CD4-positive, alpha-beta T cell (primary cell): ENCODE measurements around the gene ASAH2. TPM values are rescaled to one million over a fixed set of nuclear protein-coding genes. Genes with fewer than 3 reads are reported as not detected.

Experiments used
- ATAC-seq: fragments of 200-7000 bp; cut with Tn5 transposase; one replicate; pipeline ENCODE4 v1.10.0; 2022; ENCODE audit warnings: mild to moderate bottlenecking; ENCODE audit not compliant: poor library complexity
- CTCF ChIA-PET: fragments of 350-600 bp; sonication (Branson Sonifier 250); formaldehyde crosslinking; loops from one replicate; lab custom pipeline; 2021; ENCODE audit warnings: antibody characterized with exemption, inconsistent platforms; lab: Charles Lee
- POLR2A ChIA-PET: fragments of 350-600 bp; sonication (Branson Sonifier 250); formaldehyde crosslinking; loops from one replicate; lab custom pipeline; 2021; ENCODE audit warnings: antibody characterized with exemption, inconsistent platforms; lab: Charles Lee
- DNase-seq, 14 experiments: peaks; one replicate each; pipeline ENCODE4 v3.0.0-alpha.2; 2013 to 2020; ENCODE audit warnings: mixed read lengths in 2 of 14
- H3K27ac ChIP-seq, 2 donors: one replicate each; pipeline versions ENCODE4 v1.5.1 to v1.7.0; 2013; ENCODE audit warnings: low read length in 2 of 2, low read depth in 1 of 2, mild to moderate bottlenecking in 1 of 2
- H3K27me3 ChIP-seq, 2 experiments: 1 replicate in 1 of 2; 2 replicates in 1 of 2; pipeline versions ENCODE4 v1.6.1 to v1.7.0; 2013; ENCODE audit warnings: low read length in 2 of 2, control low read depth in 1 of 2, mild to moderate bottlenecking in 1 of 2, moderate library complexity in 1 of 2; ENCODE audit not compliant: insufficient read depth in 2 of 2, control insufficient read depth in 1 of 2
- H3K36me3 ChIP-seq: one replicate; pipeline ENCODE4 v1.6.1; 2013; ENCODE audit warnings: low read length, control low read depth; ENCODE audit not compliant: insufficient read depth
- H3K4me1 ChIP-seq: one replicate; pipeline ENCODE4 v1.6.1; 2013; ENCODE audit warnings: low read length, control low read depth; ENCODE audit not compliant: insufficient read depth
- H3K4me3 ChIP-seq: one replicate; pipeline ENCODE4 v1.5.1; 2013; ENCODE audit warnings: mild to moderate bottlenecking, low read length, moderate library complexity
- H3K9me3 ChIP-seq, 2 experiments: 1 replicate in 1 of 2; 2 replicates in 1 of 2; pipeline versions ENCODE4 v1.6.1 to v1.7.0; 2013; ENCODE audit warnings: low read length in 2 of 2, mild to moderate bottlenecking in 2 of 2, control low read depth in 1 of 2, moderate library complexity in 1 of 2; ENCODE audit not compliant: control insufficient read depth in 1 of 2, insufficient read depth in 1 of 2
- H3K27ac Mint-ChIP-seq: one replicate; pipeline ENCODE4 v1.8.0; 2020; ENCODE audit warnings: mixed read lengths
- H3K27me3 Mint-ChIP-seq: one replicate; pipeline ENCODE4 v1.8.0; 2021; ENCODE audit warnings: mixed read lengths
- H3K36me3 Mint-ChIP-seq: one replicate; pipeline ENCODE4 v1.8.0; 2021; ENCODE audit warnings: low read depth, mixed read lengths
- H3K4me1 Mint-ChIP-seq: one replicate; pipeline ENCODE4 v1.8.0; 2021; ENCODE audit warnings: low read depth, mixed read lengths
- H3K4me3 Mint-ChIP-seq: one replicate; pipeline ENCODE4 v1.8.0; 2020; ENCODE audit warnings: mild to moderate bottlenecking, mixed read lengths
- H3K9me3 Mint-ChIP-seq: one replicate; pipeline ENCODE4 v1.8.0; 2020; ENCODE audit warnings: mixed read lengths
- intact Hi-C, 2 experiments: fragments of 100-400 bp; cut with DNase I in 1 of 2; cut with micrococcal nuclease in 1 of 2; formaldehyde crosslinking; loops; one replicate each; pipeline versions ENCODE4 v1.15.1 to v1.9.0; 2023 to 2025; cut with DNase I, micrococcal nuclease
- polyA plus RNA-seq, 2 donors: library from polyadenylated mRNA; unstranded; fragments of 120-200 nt; gene quantifications; one replicate each; pipeline ENCODE4 v1.2.1, GENCODE V29; 2013
- total RNA-seq, 174 experiments: library from RNA in 2 of 174; stranded (reverse) in 2 of 174; gene quantifications; one replicate each; pipeline ENCODE4 v1.2.3 and lab custom pipeline; 2021 to 2026
- TF ChIP-seq, protein P1 (sequence below): fragments of 200-600 bp; IDR thresholded peaks from one replicate; pipeline ENCODE4 v1.8.0; 2022; ENCODE audit warnings: antibody characterized with exemption, mild to moderate bottlenecking

Gene ASAH2
- total RNA-seq = 1 to 10 TPM; 1.1 to 2.1 TPM
- 1.4 TPM for polyA plus RNA-seq (2013, experiment 1 of 2)
- polyA plus RNA-seq (2013, experiment 2 of 2) = 1.6 TPM
- 0.05 to 5.9 (median 1.8) reads per million in 172 experiments for total RNA-seq (lab: John Stamatoyannopoulos, UW)

GRCh38 chr10:50251394-50251793 is at the start of gene ASAH2:
TSS of gene ASAH2 (minus strand) at chr10:50251516. CDS start at chr10:50248610, 2,906 bp downstream.
- DNase-seq (no peak), ATAC-seq (no peak)
- intact Hi-C loops = no loop called here
- Histone ChIP-seq H3K27ac (no peak within 1 kb of the TSS), H3K36me3 (no peaks in the 10 kb centered on the region), H3K4me1 (no peaks in the 10 kb centered on the region), H3K27me3 (no peaks in the 10 kb centered on the region), H3K9me3 (no peaks in the 10 kb centered on the region), H3K4me3 (no peak within 1 kb of the TSS)
- Mint-ChIP-seq H3K9me3 (no peaks in the 10 kb centered on the region), H3K4me1 (no peaks in the 10 kb centered on the region), H3K4me3 (no peak within 1 kb of the TSS), H3K27ac (no peak within 1 kb of the TSS), H3K36me3 (no peaks in the 10 kb centered on the region), H3K27me3 (peaks cover 30% of the 10 kb centered on the region)
- CTCF ChIA-PET = no interaction called here
- POLR2A ChIA-PET = no interaction called here
- TF ChIP-seq, protein P1, sequence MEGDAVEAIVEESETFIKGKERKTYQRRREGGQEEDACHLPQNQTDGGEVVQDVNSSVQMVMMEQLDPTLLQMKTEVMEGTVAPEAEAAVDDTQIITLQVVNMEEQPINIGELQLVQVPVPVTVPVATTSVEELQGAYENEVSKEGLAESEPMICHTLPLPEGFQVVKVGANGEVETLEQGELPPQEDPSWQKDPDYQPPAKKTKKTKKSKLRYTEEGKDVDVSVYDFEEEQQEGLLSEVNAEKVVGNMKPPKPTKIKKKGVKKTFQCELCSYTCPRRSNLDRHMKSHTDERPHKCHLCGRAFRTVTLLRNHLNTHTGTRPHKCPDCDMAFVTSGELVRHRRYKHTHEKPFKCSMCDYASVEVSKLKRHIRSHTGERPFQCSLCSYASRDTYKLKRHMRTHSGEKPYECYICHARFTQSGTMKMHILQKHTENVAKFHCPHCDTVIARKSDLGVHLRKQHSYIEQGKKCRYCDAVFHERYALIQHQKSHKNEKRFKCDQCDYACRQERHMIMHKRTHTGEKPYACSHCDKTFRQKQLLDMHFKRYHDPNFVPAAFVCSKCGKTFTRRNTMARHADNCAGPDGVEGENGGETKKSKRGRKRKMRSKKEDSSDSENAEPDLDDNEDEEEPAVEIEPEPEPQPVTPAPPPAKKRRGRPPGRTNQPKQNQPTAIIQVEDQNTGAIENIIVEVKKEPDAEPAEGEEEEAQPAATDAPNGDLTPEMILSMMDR = no peak

DNA sequence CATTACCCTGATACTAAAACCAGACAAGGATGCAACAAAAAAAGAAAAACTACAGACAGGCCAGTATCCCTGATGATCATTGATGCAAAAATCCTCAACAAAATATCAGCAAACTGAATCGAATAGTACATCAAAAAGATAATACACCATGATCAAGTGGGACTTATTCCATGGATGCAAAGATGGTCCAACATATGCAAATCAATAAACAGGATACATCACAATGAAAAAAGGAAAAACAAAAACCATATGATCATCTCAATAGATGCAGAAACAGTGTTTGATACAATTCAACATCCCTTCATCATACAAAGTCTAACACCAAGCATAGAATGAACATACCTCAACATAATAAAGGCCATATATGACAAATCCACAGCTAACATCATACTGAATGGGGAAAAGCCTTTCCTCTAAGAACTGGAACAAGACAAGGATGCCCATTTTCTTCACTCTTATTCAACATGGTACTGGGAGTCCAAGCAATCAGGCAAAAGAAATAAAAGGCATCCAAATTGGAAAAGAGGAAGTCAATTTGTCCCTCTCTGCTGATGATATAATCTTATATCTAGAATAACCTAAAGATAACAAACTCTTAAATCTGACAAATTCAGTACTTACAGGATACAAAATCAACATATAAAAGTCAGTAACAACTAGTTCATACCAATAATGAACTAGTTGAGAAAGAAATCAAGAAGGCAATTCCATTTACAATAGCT is 48.8 kb upstream of the ASAH2 start:
- H3K27me3 Mint-ChIP-seq = no peaks in the 10 kb centered on the region
- CTCF ChIA-PET = no interaction called here
- H3K27ac ChIP-seq = no peak overlapping the region
- H3K36me3 ChIP-seq = no peaks in the 10 kb centered on the region
- no peak overlapping the region for H3K4me3 Mint-ChIP-seq
- intact Hi-C loops = no loop called here
- H3K27me3 ChIP-seq = no peaks in the 10 kb centered on the region
- no peak for ATAC-seq
- H3K27ac Mint-ChIP-seq = no peak overlapping the region
- POLR2A ChIA-PET = no interaction called here
- no peak for DNase-seq
- H3K9me3 ChIP-seq = peaks cover 0 to 4% of the 10 kb centered on the region in 2 experiments
- peaks cover 15% of the 10 kb centered on the region for H3K9me3 Mint-ChIP-seq
- H3K4me1 Mint-ChIP-seq = no peaks in the 10 kb centered on the region
- H3K4me1 ChIP-seq = no peaks in the 10 kb centered on the region
- peaks cover 8% of the 10 kb centered on the region for H3K36me3 Mint-ChIP-seq
- TF ChIP-seq, protein P1 = no peak
- H3K4me3 ChIP-seq = no peak overlapping the region

- H3K27me3 ChIP-seq = no peaks in the 10 kb centered on the region
- CTCF ChIA-PET = no interaction called here
- no peak overlapping the region for H3K4me3 ChIP-seq
- no peak overlapping the region for H3K27ac Mint-ChIP-seq
- TF ChIP-seq, protein P1 = no peak
- no peaks in the 10 kb centered on the region for H3K27me3 Mint-ChIP-seq
- ATAC-seq (no peak), DNase-seq (no peak)
- peaks cover 4% of the 10 kb centered on the region for H3K36me3 Mint-ChIP-seq
- intact Hi-C loops = no loop called here
- no peaks in the 10 kb centered on the region for H3K4me1 Mint-ChIP-seq
- POLR2A ChIA-PET = no interaction called here
- H3K4me1 ChIP-seq = no peaks in the 10 kb centered on the region
- peaks cover 10% of the 10 kb centered on the region for H3K9me3 Mint-ChIP-seq
- H3K36me3 ChIP-seq = no peaks in the 10 kb centered on the region
- peaks cover 0 to 4% of the 10 kb centered on the region in 2 experiments for H3K9me3 ChIP-seq
- no peak overlapping the region for H3K27ac ChIP-seq
- no peak overlapping the region for H3K4me3 Mint-ChIP-seq
Measured at GRCh38 chr10:50295367-50295766, 44.1 kb upstream of the ASAH2 start.
